ENCODE measurements around the gene LCK. TPM values are rescaled to one million over a fixed set of nuclear protein-coding genes. Genes with fewer than 3 reads are reported as not detected.

Gene LCK
- total and polyA plus RNA-seq, 2 donors (not counting 3 experiments of a cell fraction or from before 2014, with no cell fraction given): 0.06 TPM; not detected in 1

DNA sequence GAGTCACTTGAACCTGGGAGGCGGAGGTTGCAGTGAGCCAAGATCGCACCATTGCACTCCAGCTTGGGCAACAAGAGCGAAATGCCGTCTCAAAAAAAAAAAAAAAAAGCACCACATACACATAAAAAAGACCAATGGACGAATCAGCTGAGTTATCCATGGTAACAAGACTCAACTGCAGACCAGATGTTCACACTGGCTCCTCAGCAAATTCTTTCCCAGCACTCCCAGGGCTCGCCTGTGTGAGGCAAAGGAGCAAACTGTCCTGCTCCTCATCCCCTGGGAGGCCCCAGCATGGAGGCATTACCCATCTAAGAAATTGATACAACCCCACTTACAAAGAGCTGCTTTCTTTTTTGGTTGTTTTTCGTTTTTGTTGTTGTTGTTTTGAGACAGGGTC lies 32.0 kb upstream of the LCK start:
- no peaks in the 10 kb centered on the region for H3K9me3 ChIP-seq (replicated peaks; ENCODE audit: control insufficient read depth, insufficient read depth, low read length)
- no peak for DNase-seq (ENCODE audit: low read depth, low spot score)
- no peaks in the 10 kb centered on the region for H4K20me1 ChIP-seq (replicated peaks; ENCODE audit: control insufficient read depth, extremely low read depth, insufficient read depth, low read length)
- peaks cover 24% of the 10 kb centered on the region for H3K4me1 ChIP-seq (ENCODE audit: control insufficient read depth, extremely low read depth, insufficient read depth, low read length)
- peaks cover 19% of the 10 kb centered on the region for H3K79me2 ChIP-seq (ENCODE audit: control insufficient read depth, insufficient read depth, low read length)
- peaks cover 3 to 21% of the 10 kb centered on the region in 2 experiments for H3K36me3 ChIP-seq (ENCODE audit: control insufficient read depth in 2 of 2, extremely low read depth in 1 of 2, insufficient read depth in 2 of 2, low read length in 2 of 2)
- BruUV-seq (replicated peaks): no TSS peak
- ChIA-PET CTCF (interaction anchor here (2.3 kb wide), 1 partner anchor 22 kb away, joined by 6 read pairs; no protein-coding TSS in a partner anchor), POLR2A (interaction anchor here (0.5 kb wide), 1 partner anchor 31 kb away, joined by 5 read pairs; no protein-coding TSS in a partner anchor)
- no peak overlapping the region for H3K4me2 ChIP-seq (ENCODE audit: insufficient read depth, low read length)
- dilution Hi-C loops (cut with MboI; ENCODE audit: extremely low pct_ligation_motif_present, low sequenced_read_pairs): no loop called here
- H3K27ac ChIP-seq (ENCODE audit: insufficient read depth, low read depth, low read length): no peak overlapping the region
- H2AFZ ChIP-seq (ENCODE audit: low read depth, low read length): no peak overlapping the region
- TF ChIP-seq CTCF (IDR thresholded peaks at IDR 0.05; ENCODE audit: extremely low read depth in 1 of 2, insufficient read depth in 1 of 2, low read depth in 1 of 2, low read length in 2 of 2) (no peak), POLR2AphosphoS5 (IDR thresholded peaks at IDR 0.05; ENCODE audit: insufficient read depth, low read depth, low read length) (no peak), FOS (IDR thresholded peaks at IDR 0.05; ENCODE audit: borderline replicate concordance, insufficient read depth, low read length) (no peak), MYC (IDR thresholded peaks at IDR 0.05; ENCODE audit: low read depth, low read length) (no peak)
- H3K27me3 ChIP-seq (ENCODE audit: control insufficient read depth in 2 of 2, insufficient read depth in 2 of 2, low read length in 2 of 2): no peaks in the 10 kb centered on the region
- no peaks in the 10 kb centered on the region for H3K9me1 ChIP-seq (replicated peaks; ENCODE audit: control insufficient read depth, extremely low read depth, insufficient read depth, low read length)
- intact Hi-C loops (cut with micrococcal nuclease): loop anchor here (5.0 kb wide), 1 partner anchor 143 kb away; the partner anchor contains the start of genes FAM229A and TSSK3
- no peak overlapping the region for H3K4me3 ChIP-seq (replicated peaks in 1 of 3; ENCODE audit: insufficient read depth in 1 of 3, low read depth in 1 of 3, low read length in 3 of 3)
- no peak for FAIRE-seq
- H3K9ac ChIP-seq (replicated peaks; ENCODE audit: extremely low read depth, insufficient read depth, low read length): no peak overlapping the region
